Measurements from ENCODE around the gene PRKCD. TPM values are rescaled to one million over a fixed set of nuclear protein-coding genes. Genes with fewer than 3 reads are reported as not detected.

The PRKCD gene
- total and polyA plus RNA-seq, 9 of the 15 experiments (the other 6 are each of a cell fraction or from before 2014, with no cell fraction given), result 2.5 to 19.5 (median 6.1) TPM

DNA sequence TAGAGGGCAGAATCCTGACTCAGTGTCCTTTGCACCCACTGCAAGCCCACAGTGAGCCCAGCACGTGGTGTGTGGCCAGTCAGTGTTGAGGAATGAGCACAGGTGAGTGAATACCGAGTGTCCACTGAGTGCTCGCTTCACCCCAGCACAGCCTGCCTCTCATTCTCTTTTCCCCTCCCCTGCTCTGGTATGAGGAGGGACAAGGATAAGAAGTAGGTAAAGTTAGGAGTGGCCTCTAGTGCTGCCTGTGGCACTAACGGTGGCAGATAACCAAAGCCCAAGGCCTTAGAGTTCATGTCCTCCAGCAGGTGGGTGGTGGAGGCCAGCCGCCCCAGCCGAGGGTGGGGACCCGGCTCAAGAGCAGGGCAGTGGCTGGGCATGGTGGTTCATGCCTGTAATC is 38.0 kb downstream of the PRKCD start:
- 0 out of 3 replicates have a peak, but pooled peaks cover 2% of the 10 kb centered on the region for H3K36me3 ChIP-seq (ENCODE audit: control insufficient read depth, insufficient read depth, low read length)
- CTCF ChIA-PET (ENCODE audit: low intra/inter-chr PET ratio), result no interaction called here
- intact Hi-C loops (cut with micrococcal nuclease), result loop anchor here (5.0 kb wide), 1 partner anchor 67 kb away; the partner anchor contains the start of gene RFT1

DNA sequence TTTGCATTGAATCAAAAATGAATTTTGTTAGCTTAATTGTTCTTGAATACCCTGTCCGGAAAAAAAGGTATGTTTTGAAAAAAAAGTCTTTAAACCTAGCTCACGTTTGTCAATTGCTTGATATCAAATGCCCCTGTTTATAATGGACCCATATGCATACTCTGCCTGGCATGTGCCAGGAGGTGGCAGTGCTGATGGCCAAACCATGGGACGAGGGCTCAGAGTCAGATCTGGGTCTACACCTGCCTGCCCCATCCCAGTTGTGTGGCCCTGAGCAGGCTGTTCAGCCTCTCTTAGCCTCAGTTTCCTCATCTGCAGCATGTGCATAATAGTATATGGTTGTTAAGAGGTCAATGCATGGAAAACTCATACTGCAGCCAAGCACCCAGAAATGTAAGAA is 38.8 kb downstream of the PRKCD start:
- FAIRE-seq (no peak), ATAC-seq (no peak), DNase-seq (ENCODE audit: extremely low read depth in 1 of 4, low spot score in 3 of 4) (no peak)
- BruUV-seq (replicated peaks), result no TSS peak
- ChIA-PET CTCF (ENCODE audit: low intra/inter-chr PET ratio) (no interaction called here), POLR2A (interaction anchor here (0.7 kb wide), 1 partner anchor 22 kb away, joined by 3 read pairs; no protein-coding TSS in a partner anchor)
- H3K27me3 ChIP-seq (ENCODE audit: control insufficient read depth in 2 of 2, insufficient read depth in 2 of 2, low read length in 2 of 2), result no peaks in the 10 kb centered on the region
- H4K20me1 ChIP-seq (replicated peaks; ENCODE audit: control insufficient read depth, insufficient read depth, low read length), result no peaks in the 10 kb centered on the region
- H3K4me3 ChIP-seq, result no peak overlapping the region
- H3K27ac ChIP-seq (ENCODE audit: extremely low read depth, low read depth, low read length), result no peak overlapping the region
- H3K79me2 ChIP-seq (ENCODE audit: control insufficient read depth, insufficient read depth, low read length), result no peaks in the 10 kb centered on the region
- no peaks in the 10 kb centered on the region for H3K9me3 ChIP-seq (replicated peaks; ENCODE audit: control insufficient read depth, insufficient read depth, low read depth, low read length)
- H3K4me2 ChIP-seq (ENCODE audit: insufficient read depth, low read length), result no peak overlapping the region
- no peak overlapping the region for H2AFZ ChIP-seq (ENCODE audit: low read depth, low read length)
- 59% methylated on average over 3 of the region's 3 CpGs for WGBS (ENCODE audit: insufficient coverage, low coverage, missing lambda C conversion rate)
- in situ Hi-C loops (cut with MboI), result loop anchor here (5.0 kb wide), 1 partner anchor 88 kb away; no protein-coding TSS in a partner anchor
- H3K9ac ChIP-seq (ENCODE audit: insufficient read depth in 1 of 2, low read depth in 2 of 2, low read length in 2 of 2), result no peak overlapping the region
- H3K4me1 ChIP-seq (replicated peaks in 1 of 2; ENCODE audit: control insufficient read depth in 2 of 2, insufficient read depth in 2 of 2, low read length in 2 of 2), result peaks cover 9 to 14% of the 10 kb centered on the region in 2 experiments; a peak in 4 of 5 replicates
- intact Hi-C loops (cut with micrococcal nuclease), result loop anchor here (5.0 kb wide), 1 partner anchor 68 kb away; the partner anchor contains the start of gene RFT1
- no peaks in the 10 kb centered on the region for H3K9me1 ChIP-seq (ENCODE audit: control insufficient read depth, insufficient read depth, low read length)
- H3K36me3 ChIP-seq (ENCODE audit: control insufficient read depth, insufficient read depth, low read length), result 0 out of 3 replicates have a peak, but pooled peaks cover 2% of the 10 kb centered on the region
- TF ChIP-seq U2AF1 (optimal IDR thresholded peaks at IDR 0.05; ENCODE audit: low read depth, low read length), result no peak
- TF ChIP-seq ZNF143 (CRISPR knock-in tag; IDR thresholded peaks at IDR 0.05), result no peak
- no peak for TF ChIP-seq JUND (IDR thresholded peaks at IDR 0.05; ENCODE audit: borderline replicate concordance, low read depth, low read length)
- TF ChIP-seq JUND (tag; IDR thresholded peaks at IDR 0.05; ENCODE audit: borderline replicate concordance, low read depth, low read length), result no peak
- no peak for TF ChIP-seq ETV6 (IDR thresholded peaks at IDR 0.05; ENCODE audit: borderline replicate concordance in 1 of 2, low read depth in 2 of 2, low read length in 1 of 2)
- TF ChIP-seq ETV6 (CRISPR knock-in tag; IDR thresholded peaks at IDR 0.05; ENCODE audit: borderline replicate concordance), result no peak
- no peak for TF ChIP-seq KHSRP (IDR thresholded peaks at IDR 0.05)
- TF ChIP-seq SRSF7 (optimal IDR thresholded peaks at IDR 0.05; ENCODE audit: low read depth, low read length), result no peak
- TF ChIP-seq, protein P1, sequence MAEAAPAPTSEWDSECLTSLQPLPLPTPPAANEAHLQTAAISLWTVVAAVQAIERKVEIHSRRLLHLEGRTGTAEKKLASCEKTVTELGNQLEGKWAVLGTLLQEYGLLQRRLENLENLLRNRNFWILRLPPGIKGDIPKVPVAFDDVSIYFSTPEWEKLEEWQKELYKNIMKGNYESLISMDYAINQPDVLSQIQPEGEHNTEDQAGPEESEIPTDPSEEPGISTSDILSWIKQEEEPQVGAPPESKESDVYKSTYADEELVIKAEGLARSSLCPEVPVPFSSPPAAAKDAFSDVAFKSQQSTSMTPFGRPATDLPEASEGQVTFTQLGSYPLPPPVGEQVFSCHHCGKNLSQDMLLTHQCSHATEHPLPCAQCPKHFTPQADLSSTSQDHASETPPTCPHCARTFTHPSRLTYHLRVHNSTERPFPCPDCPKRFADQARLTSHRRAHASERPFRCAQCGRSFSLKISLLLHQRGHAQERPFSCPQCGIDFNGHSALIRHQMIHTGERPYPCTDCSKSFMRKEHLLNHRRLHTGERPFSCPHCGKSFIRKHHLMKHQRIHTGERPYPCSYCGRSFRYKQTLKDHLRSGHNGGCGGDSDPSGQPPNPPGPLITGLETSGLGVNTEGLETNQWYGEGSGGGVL (CRISPR knock-in tag; IDR thresholded peaks at IDR 0.05), result no peak

More for the DNA sequence above, 38.0 kb downstream of the PRKCD start:
- Histone ChIP-seq H3K4me1 (replicated peaks in 1 of 2; ENCODE audit: control insufficient read depth in 2 of 2, insufficient read depth in 2 of 2, low read length in 2 of 2) (peaks cover 9 to 14% of the 10 kb centered on the region in 2 experiments; a peak in 4 of 5 replicates), H3K27me3 (ENCODE audit: control insufficient read depth in 2 of 2, insufficient read depth in 2 of 2, low read length in 2 of 2) (no peaks in the 10 kb centered on the region), H3K79me2 (ENCODE audit: control insufficient read depth, insufficient read depth, low read length) (no peaks in the 10 kb centered on the region), H3K4me3 (no peak overlapping the region), H4K20me1 (replicated peaks; ENCODE audit: control insufficient read depth, insufficient read depth, low read length) (0 out of 2 replicates have a peak, but pooled peaks cover 5% of the 10 kb centered on the region), H3K9me3 (replicated peaks; ENCODE audit: control insufficient read depth, insufficient read depth, low read depth, low read length) (no peaks in the 10 kb centered on the region), H3K4me2 (ENCODE audit: insufficient read depth, low read length) (no peak overlapping the region), H3K9ac (ENCODE audit: insufficient read depth in 1 of 2, low read depth in 2 of 2, low read length in 2 of 2) (no peak overlapping the region), H3K9me1 (ENCODE audit: control insufficient read depth, insufficient read depth, low read length) (no peaks in the 10 kb centered on the region), H2AFZ (ENCODE audit: low read depth, low read length) (no peak overlapping the region), H3K27ac (ENCODE audit: extremely low read depth, low read depth, low read length) (no peak overlapping the region)
- FAIRE-seq (no peak), ATAC-seq (no peak), DNase-seq (ENCODE audit: extremely low read depth in 1 of 4, low spot score in 3 of 4) (no peak)
- TF ChIP-seq, protein P2, sequence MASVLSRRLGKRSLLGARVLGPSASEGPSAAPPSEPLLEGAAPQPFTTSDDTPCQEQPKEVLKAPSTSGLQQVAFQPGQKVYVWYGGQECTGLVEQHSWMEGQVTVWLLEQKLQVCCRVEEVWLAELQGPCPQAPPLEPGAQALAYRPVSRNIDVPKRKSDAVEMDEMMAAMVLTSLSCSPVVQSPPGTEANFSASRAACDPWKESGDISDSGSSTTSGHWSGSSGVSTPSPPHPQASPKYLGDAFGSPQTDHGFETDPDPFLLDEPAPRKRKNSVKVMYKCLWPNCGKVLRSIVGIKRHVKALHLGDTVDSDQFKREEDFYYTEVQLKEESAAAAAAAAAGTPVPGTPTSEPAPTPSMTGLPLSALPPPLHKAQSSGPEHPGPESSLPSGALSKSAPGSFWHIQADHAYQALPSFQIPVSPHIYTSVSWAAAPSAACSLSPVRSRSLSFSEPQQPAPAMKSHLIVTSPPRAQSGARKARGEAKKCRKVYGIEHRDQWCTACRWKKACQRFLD (CRISPR knock-in tag; IDR thresholded peaks at IDR 0.05), result no peak
- 0 out of 2 replicates have a peak, but pooled peaks have one; percentile 34 for TF ChIP-seq RBFOX2 (IDR thresholded peaks at IDR 0.05; ENCODE audit: low read depth, low read length)
- POLR2A ChIA-PET, result interaction anchor here (0.8 kb wide), 1 partner anchor 228 kb away, joined by 4 read pairs; no protein-coding TSS in a partner anchor
- BruUV-seq (replicated peaks), result no TSS peak
- in situ Hi-C loops (cut with MboI), result loop anchor here (5.0 kb wide), 1 partner anchor 87 kb away; no protein-coding TSS in a partner anchor
- 65% methylated on average over 6 of the region's 7 CpGs for WGBS (ENCODE audit: insufficient coverage, low coverage, missing lambda C conversion rate)
